ENCODE measurements around the gene ATRAID.

Gene ATRAID

GRCh38 chr2:27265536-27265870 lies 53.7 kb downstream of the ATRAID start:
- DNase-seq (ENCODE audit: low read depth), result no peak
- no peak overlapping the region for H3K4me3 ChIP-seq (ENCODE audit: low read length)
- no peak for TF ChIP-seq CTCF (conservative IDR thresholded peaks at IDR 0.05; ENCODE audit: low read length)
